Neural cell (in vitro differentiated cells): Measurements from ENCODE around the gene C13orf46. TPM values are rescaled to one million over a fixed set of nuclear protein-coding genes. Genes with fewer than 3 reads are reported as not detected.

Experiments
- H2AFZ ChIP-seq: fragments of 200-600, 300-800 bp; sonication (generic), shearing (Covaris generic); 2 replicates; pipeline ENCODE4 v1.6.0; 2014; ENCODE audit warnings: low read depth, mild to moderate bottlenecking, antibody characterized with exemption, low read length, moderate library complexity
- H3F3A ChIP-seq: fragments of 200-600 bp; shearing (Covaris generic); 2 replicates; pipeline ENCODE4 v1.6.1; 2016; ENCODE audit warnings: mild to moderate bottlenecking, moderate library complexity, mixed read lengths, antibody characterized with exemption, low read length; ENCODE audit not compliant: insufficient read depth, poor library complexity, severe bottlenecking
- H3K27ac ChIP-seq: fragments of 200-600, 300-800 bp; sonication (generic), shearing (Covaris generic); 2 replicates; pipeline ENCODE4 v1.5.1; 2014; ENCODE audit warnings: mild to moderate bottlenecking, low read length, moderate library complexity
- H3K27me3 ChIP-seq: fragments of 300-800, 200-600 bp; sonication (generic), shearing (Covaris generic); 2 replicates; pipeline ENCODE4 v1.6.0; 2014; ENCODE audit warnings: mild to moderate bottlenecking, low read depth, low read length, moderate library complexity; ENCODE audit not compliant: insufficient read depth
- H3K36me3 ChIP-seq: fragments of 300-800, 200-600 bp; sonication (generic), shearing (Covaris generic); 2 replicates; pipeline ENCODE4 v1.5.1; 2014; ENCODE audit warnings: mild to moderate bottlenecking, antibody characterized with exemption, low read length, moderate library complexity; ENCODE audit not compliant: insufficient read depth
- H3K4me2 ChIP-seq: fragments of 300-800, 200-600 bp; sonication (generic), shearing (Covaris generic); 2 replicates; pipeline ENCODE4 v1.6.0; 2014; ENCODE audit warnings: mild to moderate bottlenecking, low read length
- H3K4me3 ChIP-seq: fragments of 300-800, 200-600 bp; sonication (generic), shearing (Covaris generic); 2 replicates; pipeline ENCODE4 v1.5.1; 2014; ENCODE audit warnings: mild to moderate bottlenecking, low read length, moderate library complexity
- H3K79me2 ChIP-seq: fragments of 200-600 bp; shearing (Covaris generic); replicated peaks from 2 replicates; pipeline ENCODE4 v1.6.0; 2014; ENCODE audit warnings: mild to moderate bottlenecking, low read length, moderate library complexity; ENCODE audit not compliant: insufficient read depth
- H3K9ac ChIP-seq: fragments of 300-800, 200-600 bp; sonication (generic), shearing (Covaris generic); 2 replicates; pipeline ENCODE4 v1.6.1; 2016; ENCODE audit warnings: mild to moderate bottlenecking, low read length, mixed read lengths
- H3K9me2 ChIP-seq: fragments of 200-600 bp; shearing (Covaris generic); 2 replicates; pipeline ENCODE4 v1.6.1; 2016; ENCODE audit warnings: mild to moderate bottlenecking, low read length, mixed read lengths; ENCODE audit not compliant: insufficient read depth
- H3K9me3 ChIP-seq: fragments of 200-600, 300-800 bp; sonication (generic), shearing (Covaris generic); 2 replicates; pipeline ENCODE4 v1.6.1; 2016; ENCODE audit warnings: mild to moderate bottlenecking, mixed run types, low read length, moderate library complexity, mixed read lengths
- H4K20me1 ChIP-seq: fragments of 200-600 bp; shearing (Covaris generic); 2 replicates; pipeline ENCODE4 v1.6.1; 2016; ENCODE audit warnings: mild to moderate bottlenecking, mixed run types; ENCODE audit not compliant: insufficient read depth
- CTCF ChIP-seq: fragments of 450-650 bp; IDR thresholded peaks from 2 replicates; pipeline ENCODE4 v1.5.1; 2014; ENCODE audit warnings: antibody characterized with exemption, mild to moderate bottlenecking, moderate library complexity; ENCODE audit not compliant: poor library complexity, severe bottlenecking
- EP300 ChIP-seq: fragments of 450-650 bp; conservative IDR thresholded peaks from 2 replicates; pipeline ENCODE4 v1.6.1; 2014; ENCODE audit warnings: antibody characterized with exemption, mild to moderate bottlenecking, moderate library complexity; ENCODE audit not compliant: poor library complexity, severe bottlenecking
- EZH2 ChIP-seq: fragments of 200-600, 300-800 bp; shearing (Covaris generic), sonication (generic); IDR thresholded peaks from 2 replicates; pipeline ENCODE4 v1.6.1; 2014; ENCODE audit warnings: antibody characterized with exemption, low read length, borderline replicate concordance, mild to moderate bottlenecking; ENCODE audit not compliant: insufficient read depth, poor library complexity, severe bottlenecking
- MXI1 ChIP-seq: fragments of 450-650 bp; conservative IDR thresholded peaks from 2 replicates; pipeline ENCODE4 v1.6.1; 2014; ENCODE audit warnings: antibody characterized with exemption, mild to moderate bottlenecking; ENCODE audit not compliant: poor library complexity, severe bottlenecking
- POLR2AphosphoS5 ChIP-seq: IDR thresholded peaks from 2 replicates; pipeline ENCODE4 v1.6.1; 2012
- RAD21 ChIP-seq: fragments of 450-650 bp; conservative IDR thresholded peaks from 2 replicates; pipeline ENCODE4 v1.6.1; 2014; ENCODE audit warnings: antibody characterized with exemption, mild to moderate bottlenecking, moderate library complexity
- REST ChIP-seq: IDR thresholded peaks from 2 replicates; pipeline ENCODE4 v1.6.1; 2012; ENCODE audit warnings: borderline replicate concordance
- SMC3 ChIP-seq: fragments of 450-650 bp; conservative IDR thresholded peaks from 2 replicates; pipeline ENCODE4 v1.6.1; 2014; ENCODE audit warnings: antibody characterized with exemption, mild to moderate bottlenecking, moderate library complexity; ENCODE audit not compliant: poor library complexity
- TAF1 ChIP-seq: IDR thresholded peaks from 2 replicates; pipeline ENCODE4 v1.6.1; 2012; ENCODE audit warnings: low read depth
- polyA plus RNA-seq: library from polyadenylated mRNA; depleted of rRNA; stranded (reverse); fragments of >200 nt; gene quantifications from 2 replicates; pipeline ENCODE4 v1.2.3, GENCODE V29; 2014

C13orf46 gene
- polyA plus RNA-seq, 1 donor from 2014 or later = not detected

DNA sequence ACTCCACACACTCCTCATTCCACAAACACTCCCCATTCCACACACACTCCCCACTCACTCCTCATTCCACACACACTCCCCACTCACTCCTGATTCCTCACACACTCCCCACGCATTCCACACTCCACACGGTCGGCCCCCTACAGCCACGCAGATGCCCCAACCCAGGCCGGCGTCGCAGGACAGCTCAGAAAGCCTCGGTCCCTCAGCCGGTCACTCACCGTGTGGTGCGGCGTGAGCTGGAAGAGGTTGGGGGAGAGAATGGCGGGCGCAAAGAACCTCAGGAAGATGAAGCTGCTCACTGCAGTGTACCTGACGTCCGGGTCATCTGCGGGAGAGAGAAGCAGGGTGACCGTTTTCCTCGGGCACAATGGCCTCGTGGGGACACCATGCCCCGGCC is 39.0 kb upstream of the C13orf46 start (continued):
- TF ChIP-seq EP300 (no peak), SMC3 (no peak)

- H3K4me3 ChIP-seq = no peak overlapping the region
- H3K9me2 ChIP-seq = no peaks in the 10 kb centered on the region
- peaks cover 6% of the 10 kb centered on the region for H3K36me3 ChIP-seq
- H3K4me2 ChIP-seq = no peak overlapping the region
- H3F3A ChIP-seq = no peaks in the 10 kb centered on the region
- H3K27me3 ChIP-seq = no peaks in the 10 kb centered on the region
- H3K79me2 ChIP-seq = no peaks in the 10 kb centered on the region
- H3K9ac ChIP-seq = no peak overlapping the region
- H3K9me3 ChIP-seq = no peaks in the 10 kb centered on the region
- no peaks in the 10 kb centered on the region for H4K20me1 ChIP-seq
- no peak overlapping the region for H3K27ac ChIP-seq
- TF ChIP-seq CTCF (no peak), TAF1 (no peak), MXI1 (no peak), EP300 (no peak), REST (no peak), SMC3 (no peak), EZH2 (no peak), RAD21 (no peak), POLR2AphosphoS5 (no peak)
- H2AFZ ChIP-seq = no peak overlapping the region
Measured at GRCh38 chr13:114012141-114012540, 38.3 kb upstream of the C13orf46 start.

DNA sequence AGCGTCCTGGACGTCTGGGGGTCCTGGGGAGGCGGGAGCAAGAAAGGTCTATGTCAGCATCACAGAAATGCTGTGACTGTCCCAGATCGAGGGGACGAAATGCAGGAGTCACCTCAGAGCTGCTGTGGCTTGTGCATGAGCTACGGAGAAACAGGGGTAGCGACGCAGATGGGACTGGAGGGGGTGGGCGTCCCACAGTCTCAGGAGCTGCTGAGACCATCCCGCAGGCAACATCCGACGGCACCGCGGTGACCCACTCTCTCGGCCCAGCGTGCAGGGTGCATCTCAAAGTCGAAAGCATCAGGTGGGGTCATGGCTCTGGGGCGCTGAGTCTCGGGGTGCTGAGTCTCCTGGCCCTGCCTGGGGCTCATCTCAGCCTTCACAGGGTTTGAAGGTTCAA is 37.4 kb upstream of the C13orf46 start:
- Histone ChIP-seq H4K20me1 (no peaks in the 10 kb centered on the region), H3K27ac (no peak overlapping the region), H3K4me3 (no peak overlapping the region), H3K9me2 (no peaks in the 10 kb centered on the region), H3K79me2 (no peaks in the 10 kb centered on the region), H3K9me3 (no peaks in the 10 kb centered on the region), H3K27me3 (no peaks in the 10 kb centered on the region), H3K4me2 (no peak overlapping the region), H3K9ac (no peak overlapping the region), H3K36me3 (peaks cover 6% of the 10 kb centered on the region), H3F3A (no peaks in the 10 kb centered on the region), H2AFZ (no peak overlapping the region)
- TF ChIP-seq EP300 = no peak
- no peak for TF ChIP-seq RAD21
- TF ChIP-seq MXI1 = no peak
- no peak for TF ChIP-seq SMC3
- no peak for TF ChIP-seq CTCF
- TF ChIP-seq TAF1 = no peak
- no peak for TF ChIP-seq REST
- no peak for TF ChIP-seq EZH2
- no peak for TF ChIP-seq POLR2AphosphoS5
